ACC112 (cell line): Measurements from ENCODE around the gene CAMTA1.
A peak's percentile ranks its signal among the peaks of the same experiment; 100 is the strongest.
"Not testable (repeated sequence)": the region's sequence is repeated elsewhere in the genome, so short reads cannot be mapped to it uniquely, and the experiment has no call there.

Source experiments
- H2AFZ ChIP-seq: fragments of 200-600 bp; sonication (generic); one replicate; pipeline ENCODE4 v1.6.0; 2017; ENCODE audit warnings: antibody characterized with exemption, low read length; ENCODE audit not compliant: unreplicated experiment
- H3K27ac ChIP-seq: fragments of 200-600 bp; sonication (generic); 2 replicates; pipeline ENCODE4 v1.5.1; 2014; ENCODE audit warnings: low read depth, mild to moderate bottlenecking, antibody characterized with exemption, low read length, moderate library complexity
- H3K27me3 ChIP-seq: fragments of 200-600 bp; sonication (generic); 2 replicates; pipeline ENCODE4 v1.6.1; 2014; ENCODE audit warnings: mild to moderate bottlenecking, antibody characterized with exemption, low read length, moderate library complexity, mixed read lengths; ENCODE audit not compliant: insufficient read depth
- H3K36me3 ChIP-seq: fragments of 200-600 bp; sonication (generic); 2 replicates; pipeline ENCODE4 v1.6.1; 2016; ENCODE audit warnings: mild to moderate bottlenecking, antibody characterized with exemption, low read length, moderate library complexity, mixed read lengths; ENCODE audit not compliant: insufficient read depth
- H3K4me1 ChIP-seq: fragments of 200-600 bp; sonication (generic); one replicate; pipeline ENCODE4 v1.6.1; 2016; ENCODE audit warnings: low read length, mixed read lengths; ENCODE audit not compliant: insufficient read depth, unreplicated experiment, control insufficient read depth
- H3K4me3 ChIP-seq: fragments of 200-600 bp; sonication (generic); 2 replicates; pipeline ENCODE4 v1.5.1; 2014; ENCODE audit warnings: mild to moderate bottlenecking, low read depth, low read length
- H3K79me2 ChIP-seq: fragments of 200-600 bp; sonication (generic); one replicate; pipeline ENCODE4 v1.6.0; 2016; ENCODE audit warnings: low read length; ENCODE audit not compliant: control insufficient read depth, unreplicated experiment, insufficient read depth

CAMTA1 gene

GRCh38 chr1:6845786-6846185 lies 60.5 kb downstream of the CAMTA1 start:
- not testable (repeated sequence) for H2AFZ ChIP-seq, H3K79me2 ChIP-seq, H3K36me3 ChIP-seq, H3K27me3 ChIP-seq, H3K4me3 ChIP-seq, H3K27ac ChIP-seq, H3K4me1 ChIP-seq

- Histone ChIP-seq H3K27ac (no peak overlapping the region), H3K4me3 (no peak overlapping the region), H3K36me3 (peaks cover 24% of the 10 kb centered on the region), H3K4me1 (no peaks in the 10 kb centered on the region), H3K27me3 (no peaks in the 10 kb centered on the region), H2AFZ (no peak overlapping the region), H3K79me2 (peaks cover 2% of the 10 kb centered on the region)
Measured at GRCh38 chr1:6848816-6849215, 63.6 kb downstream of the CAMTA1 start.

GRCh38 chr1:6850537-6850936 lies 65.3 kb downstream of the CAMTA1 start:
- H3K4me3 ChIP-seq = no peak overlapping the region
- no peak overlapping the region for H3K27ac ChIP-seq
- H3K36me3 ChIP-seq = peaks cover 25% of the 10 kb centered on the region
- H3K27me3 ChIP-seq = no peaks in the 10 kb centered on the region
- H3K79me2 ChIP-seq = peaks cover 2% of the 10 kb centered on the region
- H2AFZ ChIP-seq = no peak overlapping the region
- H3K4me1 ChIP-seq = no peaks in the 10 kb centered on the region

GRCh38 chr1:6852136-6852890 lies 67.1 kb downstream of the CAMTA1 start:
- Histone ChIP-seq H3K27ac (no peak overlapping the region), H3K4me1 (no peaks in the 10 kb centered on the region), H3K79me2 (peaks cover 2% of the 10 kb centered on the region), H2AFZ (no peak overlapping the region), H3K27me3 (no peaks in the 10 kb centered on the region), H3K4me3 (no peak overlapping the region), H3K36me3 (peaks cover 25% of the 10 kb centered on the region)

- no peak overlapping the region for H3K27ac ChIP-seq
- H2AFZ ChIP-seq = no peak overlapping the region
- H3K27me3 ChIP-seq = no peaks in the 10 kb centered on the region
- H3K36me3 ChIP-seq = peaks cover 25% of the 10 kb centered on the region
- H3K4me1 ChIP-seq = peaks cover 8% of the 10 kb centered on the region
- H3K4me3 ChIP-seq = no peak overlapping the region
- H3K79me2 ChIP-seq = no peaks in the 10 kb centered on the region
Measured at GRCh38 chr1:6854166-6854565, 68.9 kb downstream of the CAMTA1 start.

- Histone ChIP-seq H3K27me3 (no peaks in the 10 kb centered on the region), H3K4me3 (no peak overlapping the region), H3K36me3 (peaks cover 18% of the 10 kb centered on the region), H3K27ac (no peak overlapping the region), H3K4me1 (peaks cover 25% of the 10 kb centered on the region), H3K79me2 (peaks cover 3% of the 10 kb centered on the region), H2AFZ (no peak overlapping the region)
Measured at GRCh38 chr1:6857831-6858230, 72.6 kb downstream of the CAMTA1 start.

GRCh38 chr1:6858596-6858995 lies 73.3 kb downstream of the CAMTA1 start:
- Histone ChIP-seq H3K36me3 (peaks cover 12% of the 10 kb centered on the region), H3K4me1 (peaks cover 25% of the 10 kb centered on the region), H3K79me2 (peaks cover 3% of the 10 kb centered on the region), H3K27ac (no peak overlapping the region), H3K4me3 (no peak overlapping the region), H3K27me3 (no peaks in the 10 kb centered on the region), H2AFZ (no peak overlapping the region)

GRCh38 chr1:6859415-6860343 lies 74.4 kb downstream of the CAMTA1 start:
- Histone ChIP-seq H3K4me3 (peak overlapping the region; percentile 70), H3K36me3 (0 out of 2 replicates have a peak, but pooled peaks cover 1% of the 10 kb centered on the region), H3K79me2 (peaks cover 8% of the 10 kb centered on the region), H2AFZ (no peak overlapping the region), H3K4me1 (peaks cover 25% of the 10 kb centered on the region), H3K27ac (peak overlapping the region; percentile 97), H3K27me3 (no peaks in the 10 kb centered on the region)

GRCh38 chr1:6860401-6860800 lies 75.1 kb downstream of the CAMTA1 start:
- peak overlapping the region; percentile 97 for H3K27ac ChIP-seq
- H3K79me2 ChIP-seq = peaks cover 8% of the 10 kb centered on the region

GRCh38 chr1:6861075-6861724 lies 75.9 kb downstream of the CAMTA1 start:
- Histone ChIP-seq H3K4me1 (peaks cover 25% of the 10 kb centered on the region), H3K36me3 (no peaks in the 10 kb centered on the region), H3K79me2 (peaks cover 10% of the 10 kb centered on the region), H3K27ac (peak overlapping the region; percentile 97), H3K27me3 (no peaks in the 10 kb centered on the region), H2AFZ (no peak overlapping the region), H3K4me3 (no peak overlapping the region)

More at GRCh38 chr1:6860401-6860800, 75.1 kb downstream of the CAMTA1 start:
- no peaks in the 10 kb centered on the region for H3K27me3 ChIP-seq
- peaks cover 25% of the 10 kb centered on the region for H3K4me1 ChIP-seq
- H3K36me3 ChIP-seq = no peaks in the 10 kb centered on the region
- peak overlapping the region; percentile 59 for H3K4me3 ChIP-seq
- H2AFZ ChIP-seq = no peak overlapping the region
